Measurements from ENCODE around the gene ASIP.

GRCh38 chr20:34271956-34272355, 30.7 kb downstream of the ASIP start:
- no peak for TF ChIP-seq ERF (CRISPR knock-in tag; IDR thresholded peaks at IDR 0.05)
- no peak for TF ChIP-seq MIER2 (CRISPR knock-in tag; IDR thresholded peaks at IDR 0.05)
- TF ChIP-seq KLF9 (CRISPR knock-in tag; IDR thresholded peaks at IDR 0.05; ENCODE audit: low read depth), result no peak
- TF ChIP-seq RAD21 (CRISPR knock-in tag; IDR thresholded peaks at IDR 0.05), result no peak

Data from HepG2 (cell line).